Measurements from ENCODE around the gene STMP1. TPM values are rescaled to one million over a fixed set of nuclear protein-coding genes. Genes with fewer than 3 reads are reported as not detected.
A peak's percentile ranks its signal among the peaks of the same experiment; 100 is the strongest.

Gene STMP1
- total and polyA plus RNA-seq, 2 experiments from 2014 or later: 23.0 to 78.4 TPM

DNA sequence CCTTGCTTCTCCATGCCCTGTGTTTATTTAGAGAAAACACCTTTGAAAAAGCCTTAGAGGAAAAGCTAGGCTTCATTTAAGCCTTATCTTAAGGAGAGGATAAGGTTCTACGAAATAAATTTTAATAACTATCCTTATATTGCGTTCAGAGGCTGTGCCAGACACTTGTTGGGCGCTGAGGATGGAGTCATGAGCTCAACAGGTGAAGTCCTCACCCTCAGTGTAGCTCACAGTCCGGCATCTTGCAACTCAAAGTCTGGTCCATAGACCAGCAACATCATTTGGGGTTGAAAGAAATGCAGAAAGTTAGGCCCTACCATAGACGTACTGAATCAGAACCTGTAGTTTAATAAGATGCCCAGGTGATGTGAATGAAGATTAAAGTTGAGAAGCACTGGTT, 3.8 kb upstream of the STMP1 start (continued):
- TF ChIP-seq ETS1 (IDR thresholded peaks at IDR 0.05): no peak
- no peak for TF ChIP-seq REST (IDR thresholded peaks at IDR 0.05; ENCODE audit: unreplicated experiment)
- no peak for TF ChIP-seq ZNF114 (CRISPR knock-in tag; IDR thresholded peaks at IDR 0.05)
- TF ChIP-seq STAT1 (IDR thresholded peaks at IDR 0.05; ENCODE audit: unreplicated experiment): no peak

DNA sequence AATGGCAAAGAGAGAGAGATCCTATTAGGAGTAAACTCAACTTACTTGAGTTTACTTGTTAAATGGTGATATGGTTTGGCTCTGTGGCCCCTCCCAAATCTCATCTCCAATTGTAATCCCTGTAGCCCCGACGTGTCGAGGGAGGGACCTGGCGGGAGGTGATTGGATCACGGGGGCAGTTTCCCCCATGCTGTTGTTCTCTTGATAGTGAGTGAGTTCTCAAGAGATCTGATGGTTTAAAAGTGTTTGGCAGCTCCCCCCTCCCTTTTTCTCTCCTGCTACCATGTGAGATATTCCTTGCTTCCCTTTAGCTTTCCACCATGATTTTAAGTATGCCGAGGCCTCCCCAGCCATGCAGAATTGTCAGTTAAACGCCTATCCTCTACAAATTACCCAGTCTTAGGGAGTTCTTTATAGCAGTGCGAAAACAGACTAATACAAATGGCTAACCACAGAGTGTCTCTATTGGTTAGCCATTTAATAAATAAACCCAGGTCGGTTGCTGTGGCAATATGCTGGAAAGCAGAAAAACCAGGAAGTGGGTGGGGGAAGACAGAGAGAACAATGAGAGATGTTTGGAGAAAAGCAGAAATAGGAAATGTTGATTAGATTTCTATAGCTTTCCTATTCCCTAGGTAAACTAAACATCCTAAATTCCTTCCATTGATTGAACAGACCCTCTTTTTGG, 3.0 kb upstream of the STMP1 start:
- peaks cover 2% of the 10 kb centered on the region for H3K27me3 Mint-ChIP-seq (ENCODE audit: insufficient read depth, low read depth, poor library complexity)
- Histone ChIP-seq H3K27me3 (ENCODE audit: insufficient read depth) (no peaks in the 10 kb centered on the region), H3K4me1 (ENCODE audit: insufficient read depth) (peaks cover 14% of the 10 kb centered on the region), H3K4me2 (no peak overlapping the region), H4K20me1 (replicated peaks; ENCODE audit: insufficient read depth) (no peaks in the 10 kb centered on the region), H3K27ac (ENCODE audit: low read depth) (no peak overlapping the region), H3K9me2 (ENCODE audit: insufficient read depth) (no peaks in the 10 kb centered on the region), H3F3A (replicated peaks; ENCODE audit: low read depth) (peaks cover 5% of the 10 kb centered on the region; the same call in 1 of the 2 replicates), H3K4me3 (no peak overlapping the region), H3K36me3 (ENCODE audit: insufficient read depth) (no peaks in the 10 kb centered on the region), H3K79me2 (replicated peaks; ENCODE audit: insufficient read depth) (peaks cover 19% of the 10 kb centered on the region), H2AFZ (peak overlapping the region; percentile 65; the same call in 1 of the 2 replicates)
- no peaks in the 10 kb centered on the region; the same call in 2 of the 3 replicates for H3K9me3 Mint-ChIP-seq
- DNase-seq (ENCODE audit: low spot score): no peak
- H3K4me1 Mint-ChIP-seq: peaks cover 13% of the 10 kb centered on the region; the same call in 2 of the 3 replicates
- ATAC-seq: no peak
- H3K36me3 Mint-ChIP-seq (ENCODE audit: low read depth): 0 out of 3 replicates have a peak, but pooled peaks cover 2% of the 10 kb centered on the region
- H3K4me3 Mint-ChIP-seq: no peak overlapping the region
- H3K27ac Mint-ChIP-seq: no peak overlapping the region
- no peak for TF ChIP-seq STAT1 (IDR thresholded peaks at IDR 0.05; ENCODE audit: unreplicated experiment)
- TF ChIP-seq REST (IDR thresholded peaks at IDR 0.05; ENCODE audit: unreplicated experiment): no peak
- TF ChIP-seq CTCF (conservative IDR thresholded peaks at IDR 0.05; ENCODE audit: low read depth in 2 of 2): no peak
- TF ChIP-seq ZNF462 (CRISPR knock-in tag; IDR thresholded peaks at IDR 0.05): no peak
